ENCODE data around the gene MEF2C. TPM values are rescaled to one million over a fixed set of nuclear protein-coding genes. Genes with fewer than 3 reads are reported as not detected.

The MEF2C gene
- total RNA-seq, 1 donor from 2014 or later: under 0.01 TPM

DNA sequence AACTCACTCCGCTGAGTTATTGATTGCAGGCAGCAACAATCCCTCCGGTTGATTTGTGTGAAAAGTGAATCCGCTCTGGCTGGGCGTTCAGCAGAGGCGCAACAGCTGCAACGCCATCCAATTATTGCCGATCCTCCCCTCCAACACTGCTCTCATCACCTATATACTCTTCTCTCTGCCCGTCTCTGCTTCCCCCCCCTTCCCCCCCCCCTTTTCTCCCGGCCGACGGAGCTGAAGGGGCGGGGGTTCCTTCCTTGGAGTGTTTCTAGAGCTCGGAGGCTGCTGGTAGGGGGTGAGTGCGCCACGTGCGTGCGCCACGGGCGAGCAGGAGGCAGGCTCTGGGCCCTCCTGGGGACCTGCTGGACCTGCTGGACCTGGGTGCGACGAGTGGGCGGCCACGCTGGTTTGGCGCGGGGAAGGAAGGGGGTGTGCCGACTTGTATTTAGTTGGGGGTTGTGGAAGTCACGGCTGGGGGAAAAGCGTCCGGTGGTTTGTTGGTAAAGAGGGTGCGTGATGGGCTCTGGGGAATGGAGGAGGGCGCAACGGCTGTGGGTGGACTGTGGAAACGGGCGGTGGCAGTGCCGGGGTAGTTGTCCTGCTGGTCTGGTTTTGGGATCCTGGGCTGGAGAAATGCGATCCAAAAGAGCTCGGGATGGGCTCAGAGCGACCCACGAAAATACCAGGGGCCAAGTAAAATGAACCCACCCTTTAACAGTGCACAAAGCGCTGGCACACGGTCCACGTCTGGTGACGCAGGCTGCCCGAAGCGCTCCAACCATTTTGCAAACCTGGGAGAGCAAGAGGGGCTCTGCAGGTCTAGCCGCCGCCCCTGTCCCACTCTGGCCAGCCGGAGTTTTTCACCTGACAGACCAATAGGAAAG is 6.4 kb upstream of the MEF2C start:
- FAIRE-seq (no peak), DNase-seq (ENCODE audit: low read depth) (no peak)
- TF ChIP-seq, protein P1, sequence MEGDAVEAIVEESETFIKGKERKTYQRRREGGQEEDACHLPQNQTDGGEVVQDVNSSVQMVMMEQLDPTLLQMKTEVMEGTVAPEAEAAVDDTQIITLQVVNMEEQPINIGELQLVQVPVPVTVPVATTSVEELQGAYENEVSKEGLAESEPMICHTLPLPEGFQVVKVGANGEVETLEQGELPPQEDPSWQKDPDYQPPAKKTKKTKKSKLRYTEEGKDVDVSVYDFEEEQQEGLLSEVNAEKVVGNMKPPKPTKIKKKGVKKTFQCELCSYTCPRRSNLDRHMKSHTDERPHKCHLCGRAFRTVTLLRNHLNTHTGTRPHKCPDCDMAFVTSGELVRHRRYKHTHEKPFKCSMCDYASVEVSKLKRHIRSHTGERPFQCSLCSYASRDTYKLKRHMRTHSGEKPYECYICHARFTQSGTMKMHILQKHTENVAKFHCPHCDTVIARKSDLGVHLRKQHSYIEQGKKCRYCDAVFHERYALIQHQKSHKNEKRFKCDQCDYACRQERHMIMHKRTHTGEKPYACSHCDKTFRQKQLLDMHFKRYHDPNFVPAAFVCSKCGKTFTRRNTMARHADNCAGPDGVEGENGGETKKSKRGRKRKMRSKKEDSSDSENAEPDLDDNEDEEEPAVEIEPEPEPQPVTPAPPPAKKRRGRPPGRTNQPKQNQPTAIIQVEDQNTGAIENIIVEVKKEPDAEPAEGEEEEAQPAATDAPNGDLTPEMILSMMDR (IDR thresholded peaks at IDR 0.05; ENCODE audit: insufficient read depth, low read length, severe bottlenecking): no peak
- H3K36me3 ChIP-seq (ENCODE audit: control insufficient read depth, insufficient read depth, low read length): no peaks in the 10 kb centered on the region
- H3K27me3 ChIP-seq (ENCODE audit: control insufficient read depth, insufficient read depth, low read length): no peaks in the 10 kb centered on the region
- peak overlapping the region; percentile 37 for H3K4me3 ChIP-seq (ENCODE audit: low read depth, low read length)

DNA sequence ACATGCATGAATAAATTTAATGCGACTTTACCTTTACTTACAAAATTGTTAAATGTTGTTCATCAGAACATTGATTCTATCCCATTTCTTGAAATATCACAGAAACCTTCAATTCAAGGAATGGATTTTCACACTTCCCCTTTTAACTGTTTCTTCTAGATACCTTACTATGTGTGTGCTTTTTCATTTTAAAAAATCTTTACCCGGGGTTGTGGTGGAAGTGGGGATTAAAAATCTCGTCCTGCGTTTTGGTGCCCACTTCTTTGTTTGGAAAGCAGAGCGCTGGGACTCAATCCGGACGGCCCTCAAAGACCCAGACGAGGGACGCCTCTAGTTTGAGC is 5.8 kb upstream of the MEF2C start:
- FAIRE-seq (no peak), DNase-seq (ENCODE audit: low read depth) (no peak)
- H3K27me3 ChIP-seq (ENCODE audit: control insufficient read depth, insufficient read depth, low read length): no peaks in the 10 kb centered on the region
- H3K36me3 ChIP-seq (ENCODE audit: control insufficient read depth, insufficient read depth, low read length): no peaks in the 10 kb centered on the region
- H3K4me3 ChIP-seq (ENCODE audit: low read depth, low read length): no peak overlapping the region
- TF ChIP-seq, protein P1 (IDR thresholded peaks at IDR 0.05; ENCODE audit: insufficient read depth, low read length, severe bottlenecking): no peak

DNA sequence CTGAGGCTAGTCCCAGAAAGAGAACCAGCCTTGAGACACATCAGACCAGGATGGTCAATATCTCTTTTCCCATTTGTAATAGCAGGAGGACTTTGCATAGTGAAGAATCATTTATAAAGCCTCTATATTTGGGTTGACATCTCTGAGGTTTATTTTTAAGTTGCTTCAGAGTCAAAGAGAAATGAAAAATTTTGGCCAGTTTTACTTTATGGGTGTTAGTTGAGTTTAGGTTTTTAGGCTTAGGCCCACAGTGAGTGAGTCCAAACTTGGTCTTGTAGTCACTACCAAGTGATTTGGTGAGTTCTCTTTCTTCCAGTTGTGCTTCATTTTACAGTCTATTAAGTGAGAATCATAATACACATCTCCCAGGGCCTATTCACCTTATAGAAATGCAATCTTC is 5.3 kb upstream of the MEF2C start:
- DNase-seq (ENCODE audit: low read depth) (no peak), FAIRE-seq (no peak)
- TF ChIP-seq, protein P1 (IDR thresholded peaks at IDR 0.05; ENCODE audit: insufficient read depth, low read length, severe bottlenecking): no peak
- no peak overlapping the region for H3K4me3 ChIP-seq (ENCODE audit: low read depth, low read length)
- H3K27me3 ChIP-seq (ENCODE audit: control insufficient read depth, insufficient read depth, low read length): no peaks in the 10 kb centered on the region
- H3K36me3 ChIP-seq (ENCODE audit: control insufficient read depth, insufficient read depth, low read length): no peaks in the 10 kb centered on the region

DNA sequence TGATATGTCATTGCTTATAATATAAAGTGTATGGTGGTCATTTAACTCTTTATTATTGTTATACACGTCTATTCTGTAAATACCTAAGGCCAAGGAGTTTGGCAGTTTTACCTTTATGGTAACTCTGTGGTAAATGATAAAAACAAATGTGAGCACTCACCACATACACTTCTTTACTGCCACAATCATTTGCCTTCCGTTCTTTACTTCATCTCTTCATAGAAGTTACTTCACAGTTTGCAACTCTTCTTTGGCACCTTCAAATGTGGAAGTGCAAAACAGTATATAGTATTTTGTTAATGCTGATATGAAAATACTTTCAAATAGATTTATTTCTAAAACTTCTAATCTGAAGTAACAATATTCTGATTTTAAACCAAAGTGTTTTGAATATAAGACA is 4.4 kb upstream of the MEF2C start:
- DNase-seq (ENCODE audit: low read depth): no peak
- H3K36me3 ChIP-seq (ENCODE audit: control insufficient read depth, insufficient read depth, low read length): no peaks in the 10 kb centered on the region
- H3K4me3 ChIP-seq (ENCODE audit: low read depth, low read length): no peak overlapping the region

DNA sequence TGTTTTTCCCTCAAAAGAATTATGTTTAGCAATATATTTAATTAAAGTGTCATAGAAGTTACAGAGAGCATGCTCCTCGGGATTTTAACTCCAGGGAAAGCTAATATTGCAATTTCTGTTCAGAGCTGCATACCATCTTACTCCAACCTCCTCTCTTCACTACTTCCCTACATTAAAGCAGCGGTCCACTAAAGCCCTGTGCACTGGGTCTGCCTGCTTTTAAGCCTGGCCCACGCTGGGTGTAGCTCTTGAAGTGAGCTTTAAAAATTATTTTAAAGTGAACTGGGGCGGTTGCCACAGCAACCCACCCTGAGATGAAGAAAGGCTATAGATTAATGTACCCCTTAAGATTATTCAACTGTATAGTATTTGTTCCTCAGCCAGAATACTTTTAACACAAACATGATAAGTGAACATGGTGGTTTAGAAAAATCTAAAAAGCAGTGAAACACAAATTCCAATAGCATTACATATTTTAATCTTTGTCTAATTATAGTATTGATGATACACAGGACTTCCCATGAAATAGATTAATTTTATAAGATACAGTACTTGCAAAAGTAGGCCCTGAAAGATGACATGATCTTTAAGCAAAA is 3.9 kb upstream of the MEF2C start:
- H3K36me3 ChIP-seq (ENCODE audit: control insufficient read depth, insufficient read depth, low read length): no peaks in the 10 kb centered on the region
- no peak for DNase-seq (ENCODE audit: low read depth)
- TF ChIP-seq, protein P1 (IDR thresholded peaks at IDR 0.05; ENCODE audit: insufficient read depth, low read length, severe bottlenecking): no peak
- no peak for FAIRE-seq
- no peak overlapping the region for H3K4me3 ChIP-seq (ENCODE audit: low read depth, low read length)
- no peaks in the 10 kb centered on the region for H3K27me3 ChIP-seq (ENCODE audit: control insufficient read depth, insufficient read depth, low read length)

More for the DNA sequence above, 4.4 kb upstream of the MEF2C start:
- FAIRE-seq: no peak
- no peaks in the 10 kb centered on the region for H3K27me3 ChIP-seq (ENCODE audit: control insufficient read depth, insufficient read depth, low read length)
- TF ChIP-seq, protein P1 (IDR thresholded peaks at IDR 0.05; ENCODE audit: insufficient read depth, low read length, severe bottlenecking): no peak
